Measurements from ENCODE around the gene TESPA1.

Gene TESPA1

GRCh38 chr12:54983536-54984101, 943 bp downstream of the TESPA1 start:
- peak; percentile 32 for DNase-seq (ENCODE audit: low read depth)

- no peak for DNase-seq (ENCODE audit: low read depth)
These were observed 2.8 kb downstream of the TESPA1 start for GRCh38 chr12:54981796-54982195.

- DNase-seq (ENCODE audit: low read depth) = no peak
These were observed 4.2 kb downstream of the TESPA1 start for GRCh38 chr12:54980341-54980740.

- DNase-seq (ENCODE audit: low read depth) = no peak
These were observed 6.7 kb downstream of the TESPA1 start for GRCh38 chr12:54977857-54978256.

- no peak for DNase-seq (ENCODE audit: low read depth)
These were observed 7.4 kb downstream of the TESPA1 start for GRCh38 chr12:54977155-54977554.

GRCh38 chr12:54975875-54976274, 8.7 kb downstream of the TESPA1 start:
- DNase-seq (ENCODE audit: low read depth) = no peak

GRCh38 chr12:54975272-54975671, 9.3 kb downstream of the TESPA1 start:
- no peak for DNase-seq (ENCODE audit: low read depth)

GRCh38 chr12:54974279-54974678, 10.3 kb downstream of the TESPA1 start:
- DNase-seq (ENCODE audit: low read depth) = no peak

GRCh38 chr12:54973556-54973955, 11.0 kb downstream of the TESPA1 start:
- no peak for DNase-seq (ENCODE audit: low read depth)

GRCh38 chr12:54970741-54971140, 13.8 kb downstream of the TESPA1 start:
- DNase-seq (ENCODE audit: low read depth) = no peak

GRCh38 chr12:54968181-54968730, 16.3 kb downstream of the TESPA1 start:
- DNase-seq (ENCODE audit: low read depth) = no peak

- DNase-seq (ENCODE audit: low read depth) = no peak
These were observed 17.1 kb downstream of the TESPA1 start for GRCh38 chr12:54967461-54967860.

GRCh38 chr12:54961190-54961589, 23.4 kb downstream of the TESPA1 start:
- no peak for DNase-seq (ENCODE audit: low read depth)

- no peak for DNase-seq (ENCODE audit: low read depth)
These were observed 25.1 kb downstream of the TESPA1 start for GRCh38 chr12:54959291-54960018.

- no peak for DNase-seq (ENCODE audit: low read depth)
These were observed 26.4 kb downstream of the TESPA1 start for GRCh38 chr12:54958048-54958658.

- DNase-seq (ENCODE audit: low read depth) = no peak
These were observed 27.5 kb downstream of the TESPA1 start for GRCh38 chr12:54956818-54957641.

GRCh38 chr12:54956322-54956721, 28.2 kb downstream of the TESPA1 start:
- no peak for DNase-seq (ENCODE audit: low read depth)

GRCh38 chr12:54954801-54955200, 29.8 kb downstream of the TESPA1 start:
- no peak for DNase-seq (ENCODE audit: low read depth)

GRCh38 chr12:54954228-54954627, 30.3 kb downstream of the TESPA1 start:
- DNase-seq (ENCODE audit: low read depth) = no peak

GRCh38 chr12:54950071-54950727, 34.4 kb downstream of the TESPA1 start:
- DNase-seq (ENCODE audit: low read depth) = no peak

GRCh38 chr12:54949073-54949711, 35.4 kb downstream of the TESPA1 start:
- no peak for DNase-seq (ENCODE audit: low read depth)
